T-helper 2 cell treated with Interferon-gamma antibody and Interleukin-4, amounts not matched to agents 5 μg/mL and 100 μg/mL, for 36 hours (primary cell): Measurements from ENCODE around the gene MRPL4.

Experiments used
- DNase-seq: peaks from one replicate; pipeline ENCODE4 v3.0.0; 2021; ENCODE audit warnings: low spot score
- H3K27ac Mint-ChIP-seq: one replicate; pipeline ENCODE4 v1.8.0; 2021; ENCODE audit warnings: mild to moderate bottlenecking, mixed read lengths
- H3K27me3 Mint-ChIP-seq: one replicate; pipeline ENCODE4 v1.8.0; 2021; ENCODE audit warnings: low read depth, mixed read lengths
- H3K36me3 Mint-ChIP-seq: one replicate; pipeline ENCODE4 v1.8.0; 2021; ENCODE audit warnings: low read depth, mixed read lengths
- H3K4me1 Mint-ChIP-seq: one replicate; pipeline ENCODE4 v1.8.0; 2021; ENCODE audit warnings: low read depth, mixed read lengths
- H3K4me3 Mint-ChIP-seq: one replicate; pipeline ENCODE4 v1.8.0; 2022; ENCODE audit warnings: mild to moderate bottlenecking, moderate library complexity, mixed read lengths
- H3K9me3 Mint-ChIP-seq: one replicate; pipeline ENCODE4 v1.8.0; 2021; ENCODE audit warnings: mixed read lengths

MRPL4 gene

DNA sequence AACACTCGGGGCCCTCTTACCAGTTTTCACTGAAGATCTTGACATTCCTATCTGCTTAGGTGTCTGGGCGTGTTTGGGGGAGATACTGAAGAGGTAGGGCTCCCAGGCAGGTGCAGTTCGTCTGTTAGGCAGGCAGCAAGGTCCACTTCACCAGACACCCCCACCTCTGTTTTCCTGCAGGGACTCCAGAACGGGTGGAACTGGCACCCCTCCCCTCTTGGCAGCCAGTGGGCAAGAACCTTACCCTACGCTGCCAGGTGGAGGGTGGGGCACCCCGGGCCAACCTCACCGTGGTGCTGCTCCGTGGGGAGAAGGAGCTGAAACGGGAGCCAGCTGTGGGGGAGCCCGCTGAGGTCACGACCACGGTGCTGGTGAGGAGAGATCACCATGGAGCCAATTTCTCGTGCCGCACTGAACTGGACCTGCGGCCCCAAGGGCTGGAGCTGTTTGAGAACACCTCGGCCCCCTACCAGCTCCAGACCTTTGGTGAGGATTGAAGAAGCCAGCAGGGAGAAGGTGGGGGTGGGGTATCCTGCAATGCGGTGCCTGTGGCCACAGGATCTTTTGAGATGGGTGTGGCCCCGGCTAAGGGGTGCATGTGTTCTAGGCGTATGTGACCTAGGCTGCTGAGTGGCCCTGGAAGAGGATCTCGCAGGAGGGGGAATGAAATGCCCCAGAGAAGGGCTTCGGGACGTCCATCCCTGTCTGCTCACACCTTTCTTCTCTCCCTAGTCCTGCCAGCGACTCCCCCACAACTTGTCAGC is 31.5 kb downstream of the MRPL4 start:
- Mint-ChIP-seq H3K27ac (no peak overlapping the region), H3K4me3 (no peak overlapping the region), H3K4me1 (peaks cover 33% of the 10 kb centered on the region), H3K27me3 (peaks cover 3% of the 10 kb centered on the region), H3K36me3 (peaks cover 35% of the 10 kb centered on the region), H3K9me3 (no peaks in the 10 kb centered on the region)
- DNase-seq: no peak

DNA sequence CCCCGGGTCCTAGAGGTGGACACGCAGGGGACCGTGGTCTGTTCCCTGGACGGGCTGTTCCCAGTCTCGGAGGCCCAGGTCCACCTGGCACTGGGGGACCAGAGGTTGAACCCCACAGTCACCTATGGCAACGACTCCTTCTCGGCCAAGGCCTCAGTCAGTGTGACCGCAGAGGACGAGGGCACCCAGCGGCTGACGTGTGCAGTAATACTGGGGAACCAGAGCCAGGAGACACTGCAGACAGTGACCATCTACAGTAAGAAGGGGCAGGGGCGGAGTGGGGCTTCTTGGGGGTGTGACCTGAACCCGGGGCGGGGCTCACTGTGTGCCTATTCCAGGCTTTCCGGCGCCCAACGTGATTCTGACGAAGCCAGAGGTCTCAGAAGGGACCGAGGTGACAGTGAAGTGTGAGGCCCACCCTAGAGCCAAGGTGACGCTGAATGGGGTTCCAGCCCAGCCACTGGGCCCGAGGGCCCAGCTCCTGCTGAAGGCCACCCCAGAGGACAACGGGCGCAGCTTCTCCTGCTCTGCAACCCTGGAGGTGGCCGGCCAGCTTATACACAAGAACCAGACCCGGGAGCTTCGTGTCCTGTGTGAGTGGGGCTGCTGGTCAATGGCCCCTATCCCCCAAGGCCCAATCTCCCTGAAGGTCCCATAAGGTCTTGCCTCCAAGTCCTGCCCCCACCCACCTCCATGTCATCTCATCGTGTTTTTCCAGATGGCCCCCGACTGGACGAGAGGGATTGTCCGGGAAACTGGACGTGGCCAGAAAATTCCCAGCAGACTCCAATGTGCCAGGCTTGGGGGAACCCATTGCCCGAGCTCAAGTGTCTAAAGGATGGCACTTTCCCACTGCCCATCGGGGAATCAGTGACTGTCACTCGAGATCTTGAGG is 32.3 kb downstream of the MRPL4 start:
- Mint-ChIP-seq H3K4me3 (no peak overlapping the region), H3K27me3 (peaks cover 10% of the 10 kb centered on the region), H3K4me1 (peaks cover 38% of the 10 kb centered on the region), H3K27ac (no peak overlapping the region), H3K36me3 (peaks cover 31% of the 10 kb centered on the region), H3K9me3 (no peaks in the 10 kb centered on the region)
- no peak for DNase-seq

DNA sequence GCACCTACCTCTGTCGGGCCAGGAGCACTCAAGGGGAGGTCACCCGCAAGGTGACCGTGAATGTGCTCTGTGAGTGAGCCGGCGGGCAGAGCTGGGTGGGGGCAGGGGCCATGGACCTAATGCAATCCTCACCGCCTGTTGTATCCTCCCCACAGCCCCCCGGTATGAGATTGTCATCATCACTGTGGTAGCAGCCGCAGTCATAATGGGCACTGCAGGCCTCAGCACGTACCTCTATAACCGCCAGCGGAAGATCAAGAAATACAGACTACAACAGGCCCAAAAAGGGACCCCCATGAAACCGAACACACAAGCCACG is 32.9 kb downstream of the MRPL4 start:
- H3K4me3 Mint-ChIP-seq: no peak overlapping the region
- no peak for DNase-seq
- H3K27ac Mint-ChIP-seq: peak overlapping the region; percentile 27
- H3K27me3 Mint-ChIP-seq: peaks cover 11% of the 10 kb centered on the region
- H3K4me1 Mint-ChIP-seq: peaks cover 35% of the 10 kb centered on the region
- H3K36me3 Mint-ChIP-seq: peaks cover 28% of the 10 kb centered on the region
- H3K9me3 Mint-ChIP-seq: no peaks in the 10 kb centered on the region

DNA sequence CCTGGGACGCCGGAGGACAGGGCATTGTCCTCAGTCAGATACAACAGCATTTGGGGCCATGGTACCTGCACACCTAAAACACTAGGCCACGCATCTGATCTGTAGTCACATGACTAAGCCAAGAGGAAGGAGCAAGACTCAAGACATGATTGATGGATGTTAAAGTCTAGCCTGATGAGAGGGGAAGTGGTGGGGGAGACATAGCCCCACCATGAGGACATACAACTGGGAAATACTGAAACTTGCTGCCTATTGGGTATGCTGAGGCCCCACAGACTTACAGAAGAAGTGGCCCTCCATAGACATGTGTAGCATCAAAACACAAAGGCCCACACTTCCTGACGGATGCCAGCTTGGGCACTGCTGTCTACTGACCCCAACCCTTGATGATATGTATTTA is 33.4 kb downstream of the MRPL4 start:
- no peak overlapping the region for H3K4me3 Mint-ChIP-seq
- H3K4me1 Mint-ChIP-seq: peaks cover 37% of the 10 kb centered on the region
- peak overlapping the region; percentile 27 for H3K27ac Mint-ChIP-seq

DNA sequence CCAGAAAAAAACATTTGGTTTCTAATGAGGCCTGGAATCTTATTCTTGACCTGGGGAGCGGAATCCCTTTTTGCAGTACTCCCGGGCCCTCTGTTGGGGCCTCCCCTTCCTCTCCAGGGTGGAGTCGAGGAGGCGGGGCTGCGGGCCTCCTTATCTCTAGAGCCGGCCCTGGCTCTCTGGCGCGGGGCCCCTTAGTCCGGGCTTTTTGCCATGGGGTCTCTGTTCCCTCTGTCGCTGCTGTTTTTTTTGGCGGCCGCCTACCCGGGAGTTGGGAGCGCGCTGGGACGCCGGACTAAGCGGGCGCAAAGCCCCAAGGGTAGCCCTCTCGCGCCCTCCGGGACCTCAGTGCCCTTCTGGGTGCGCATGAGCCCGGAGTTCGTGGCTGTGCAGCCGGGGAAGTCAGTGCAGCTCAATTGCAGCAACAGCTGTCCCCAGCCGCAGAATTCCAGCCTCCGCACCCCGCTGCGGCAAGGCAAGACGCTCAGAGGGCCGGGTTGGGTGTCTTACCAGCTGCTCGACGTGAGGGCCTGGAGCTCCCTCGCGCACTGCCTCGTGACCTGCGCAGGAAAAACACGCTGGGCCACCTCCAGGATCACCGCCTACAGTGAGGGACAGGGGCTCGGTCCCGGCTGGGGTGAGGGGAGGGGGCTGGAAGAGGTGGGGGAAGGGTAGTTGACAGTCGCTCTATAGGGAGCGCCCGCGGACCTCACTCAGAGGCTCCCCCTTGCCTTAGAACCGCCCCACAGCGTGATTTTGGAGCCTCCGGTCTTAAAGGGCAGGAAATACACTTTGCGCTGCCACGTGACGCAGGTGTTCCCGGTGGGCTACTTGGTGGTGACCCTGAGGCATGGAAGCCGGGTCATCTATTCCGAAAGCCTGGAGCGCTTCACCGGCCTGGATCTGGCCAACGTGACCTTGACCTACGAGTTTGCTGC is 35.1 kb downstream of the MRPL4 start, which contains the start of gene ICAM4:
TSS of gene ICAM4 (plus strand) at position 153 of the 935 bp plus-strand sequence. CDS start at position 211, 58 bp downstream.
- Mint-ChIP-seq H3K27me3 (peaks cover 31% of the 10 kb centered on the region), H3K4me3 (peak within 1 kb of the TSS; percentile 71), H3K36me3 (peaks cover 22% of the 10 kb centered on the region), H3K4me1 (peaks cover 48% of the 10 kb centered on the region), H3K9me3 (no peaks in the 10 kb centered on the region), H3K27ac (peak within 1 kb of the TSS; percentile 68)
- DNase-seq: peak; percentile 52

More for the DNA sequence above, 33.4 kb downstream of the MRPL4 start:
- DNase-seq: no peak
- Mint-ChIP-seq H3K9me3 (no peaks in the 10 kb centered on the region), H3K36me3 (peaks cover 26% of the 10 kb centered on the region), H3K27me3 (peaks cover 16% of the 10 kb centered on the region)

DNA sequence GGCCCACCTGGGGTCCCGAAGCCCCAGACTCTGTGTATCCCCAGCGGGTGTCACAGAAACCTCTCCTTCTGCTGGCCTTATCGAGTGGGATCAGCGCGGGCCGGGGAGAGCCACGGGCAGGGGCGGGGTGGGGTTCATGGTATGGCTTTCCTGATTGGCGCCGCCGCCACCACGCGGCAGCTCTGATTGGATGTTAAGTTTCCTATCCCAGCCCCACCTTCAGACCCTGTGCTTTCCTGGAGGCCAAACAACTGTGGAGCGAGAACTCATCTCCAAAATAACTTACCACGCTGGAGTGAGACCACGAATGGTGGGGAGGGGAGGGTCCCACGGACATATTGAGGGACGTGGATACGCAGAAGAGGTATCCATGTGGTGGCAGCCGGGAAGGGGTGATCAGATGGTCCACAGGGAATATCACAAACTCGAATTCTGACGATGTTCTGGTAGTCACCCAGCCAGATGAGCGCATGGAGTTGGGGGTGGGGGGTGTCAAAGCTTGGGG is 36.7 kb downstream of the MRPL4 start:
- H3K27ac Mint-ChIP-seq: peak overlapping the region; percentile 69
- H3K27me3 Mint-ChIP-seq: peaks cover 48% of the 10 kb centered on the region

DNA sequence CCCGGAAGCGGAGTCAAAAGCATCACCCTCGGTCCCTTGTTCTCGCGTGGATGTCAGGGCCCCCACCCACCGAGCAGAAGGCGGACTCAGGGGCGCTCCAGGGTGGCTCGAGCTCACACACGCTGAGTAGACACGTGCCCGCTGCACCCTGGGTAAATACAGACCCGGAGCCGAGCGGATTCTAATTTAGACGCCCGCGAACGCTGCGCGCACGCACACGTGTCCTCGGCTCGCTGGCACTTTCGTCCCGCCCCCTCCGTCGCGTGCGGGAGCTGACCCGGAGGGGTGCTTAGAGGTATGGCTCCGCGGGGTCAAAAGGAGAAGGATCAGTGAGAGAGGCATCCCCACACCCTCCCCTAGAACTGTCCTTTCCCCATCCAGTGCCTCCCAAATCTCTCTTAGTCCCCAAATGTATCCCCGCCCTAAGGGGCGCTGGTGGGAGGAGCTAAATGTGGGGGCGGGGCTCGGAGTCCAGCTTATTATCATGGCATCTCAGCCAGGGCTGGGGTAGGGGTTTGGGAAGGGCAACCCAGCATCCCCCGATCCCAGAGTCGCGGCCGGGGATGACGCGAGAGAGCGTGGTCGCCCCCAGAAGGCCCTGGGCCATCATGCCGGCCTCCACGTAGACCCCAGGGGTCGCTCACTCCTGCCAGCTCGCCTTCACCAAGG is 37.3 kb downstream of the MRPL4 start:
- H3K36me3 Mint-ChIP-seq: peaks cover 15% of the 10 kb centered on the region
- peak overlapping the region; percentile 87 for H3K4me3 Mint-ChIP-seq
- DNase-seq: peak; percentile 64
- H3K27ac Mint-ChIP-seq: peak overlapping the region; percentile 69
- H3K9me3 Mint-ChIP-seq: no peaks in the 10 kb centered on the region
- H3K27me3 Mint-ChIP-seq: peaks cover 52% of the 10 kb centered on the region
- H3K4me1 Mint-ChIP-seq: peaks cover 58% of the 10 kb centered on the region

More for the DNA sequence above, 36.7 kb downstream of the MRPL4 start:
- Mint-ChIP-seq H3K9me3 (no peaks in the 10 kb centered on the region), H3K4me1 (peaks cover 58% of the 10 kb centered on the region), H3K36me3 (peaks cover 17% of the 10 kb centered on the region), H3K4me3 (peak overlapping the region; percentile 87)
- DNase-seq: peak; percentile 49

DNA sequence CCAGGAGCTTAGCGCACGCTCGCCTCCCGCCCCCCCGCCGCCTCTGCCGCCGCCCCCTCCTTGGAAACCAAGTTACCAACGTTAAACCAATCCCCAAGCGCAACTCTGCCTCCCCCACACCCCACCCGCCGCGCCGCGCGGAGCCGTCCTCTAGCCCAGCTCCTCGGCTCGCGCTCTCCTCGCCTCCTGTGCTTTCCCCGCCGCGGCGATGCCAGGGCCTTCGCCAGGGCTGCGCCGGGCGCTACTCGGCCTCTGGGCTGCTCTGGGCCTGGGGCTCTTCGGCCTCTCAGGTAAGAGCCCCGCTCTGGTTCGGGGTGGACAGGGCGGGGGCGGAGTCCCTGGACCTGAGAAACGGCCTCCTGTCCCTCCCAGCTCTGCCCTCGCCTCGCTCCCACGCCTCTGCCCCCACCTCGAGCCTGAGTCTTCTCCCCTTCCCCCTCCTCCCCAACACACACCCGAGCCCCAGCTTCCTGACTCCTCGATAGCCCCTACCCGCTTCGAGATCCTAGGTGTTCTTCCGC is 37.9 kb downstream of the MRPL4 start, which contains the start of gene ICAM5:
TSS of gene ICAM5 (plus strand) at position 117 of the 521 bp plus-strand sequence. CDS start at position 209, 92 bp downstream.
- Mint-ChIP-seq H3K27ac (peak within 1 kb of the TSS; percentile 77), H3K4me3 (peak within 1 kb of the TSS; percentile 87), H3K36me3 (peaks cover 11% of the 10 kb centered on the region), H3K4me1 (peaks cover 61% of the 10 kb centered on the region), H3K27me3 (peaks cover 58% of the 10 kb centered on the region), H3K9me3 (no peaks in the 10 kb centered on the region)
- DNase-seq: peak; percentile 35

DNA sequence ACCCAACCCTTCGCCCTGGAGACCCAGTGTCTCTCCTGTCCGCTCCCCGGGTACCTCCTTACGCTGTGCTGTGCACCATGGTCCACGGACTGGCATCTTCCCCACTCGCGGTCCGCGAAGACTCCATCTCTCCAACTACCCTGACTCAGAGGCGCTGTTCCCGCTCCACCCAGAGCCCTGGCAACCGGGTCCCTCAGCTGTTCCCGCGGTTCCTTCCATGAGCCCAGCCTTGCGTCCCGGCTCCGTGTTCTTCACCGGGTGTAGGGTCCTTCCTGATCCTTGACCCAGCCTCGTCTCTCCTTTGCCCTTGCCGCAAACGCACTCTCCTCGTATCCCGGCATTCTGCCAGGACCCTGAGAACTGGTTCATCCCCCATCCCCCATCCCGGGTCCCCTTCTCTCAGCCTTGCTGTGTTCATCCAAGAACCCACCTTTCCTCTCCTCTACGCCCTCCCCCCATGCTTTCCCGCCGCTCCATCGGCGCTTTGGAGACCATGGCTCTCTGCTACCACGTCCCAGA is 38.4 kb downstream of the MRPL4 start:
- Mint-ChIP-seq H3K4me3 (peak overlapping the region; percentile 87), H3K9me3 (no peaks in the 10 kb centered on the region), H3K36me3 (peaks cover 6% of the 10 kb centered on the region), H3K4me1 (peaks cover 58% of the 10 kb centered on the region), H3K27me3 (peaks cover 61% of the 10 kb centered on the region), H3K27ac (peak overlapping the region; percentile 77)
- no peak for DNase-seq

DNA sequence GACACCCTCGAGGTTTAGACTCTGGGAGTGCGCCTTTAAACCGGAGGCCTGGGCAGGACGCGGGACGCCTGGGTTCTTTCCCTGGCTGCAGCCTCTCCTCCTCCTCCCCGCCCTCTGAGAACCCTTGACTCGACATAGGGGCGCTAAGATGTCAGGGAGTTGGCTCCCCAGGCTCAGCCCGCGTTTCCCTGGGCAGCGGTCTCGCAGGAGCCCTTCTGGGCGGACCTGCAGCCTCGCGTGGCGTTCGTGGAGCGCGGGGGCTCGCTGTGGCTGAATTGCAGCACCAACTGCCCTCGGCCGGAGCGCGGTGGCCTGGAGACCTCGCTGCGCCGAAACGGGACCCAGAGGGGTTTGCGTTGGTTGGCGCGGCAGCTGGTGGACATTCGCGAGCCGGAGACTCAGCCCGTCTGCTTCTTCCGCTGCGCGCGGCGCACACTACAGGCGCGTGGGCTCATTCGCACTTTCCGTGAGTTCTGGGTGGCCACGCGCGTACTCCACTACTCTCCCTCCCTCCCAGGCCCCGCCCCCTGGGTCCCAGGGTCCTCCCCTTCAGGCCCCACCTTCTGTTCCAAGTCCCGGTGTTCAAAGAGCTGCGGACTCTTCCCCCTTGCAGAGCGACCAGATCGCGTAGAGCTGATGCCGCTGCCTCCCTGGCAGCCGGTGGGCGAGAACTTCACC is 39.0 kb downstream of the MRPL4 start:
- peak overlapping the region; percentile 87 for H3K4me3 Mint-ChIP-seq
- H3K36me3 Mint-ChIP-seq: peaks cover 4% of the 10 kb centered on the region
- H3K4me1 Mint-ChIP-seq: peaks cover 60% of the 10 kb centered on the region
- H3K9me3 Mint-ChIP-seq: no peaks in the 10 kb centered on the region
- H3K27ac Mint-ChIP-seq: no peak overlapping the region
- H3K27me3 Mint-ChIP-seq: peaks cover 66% of the 10 kb centered on the region
- peak; percentile 54 for DNase-seq

DNA sequence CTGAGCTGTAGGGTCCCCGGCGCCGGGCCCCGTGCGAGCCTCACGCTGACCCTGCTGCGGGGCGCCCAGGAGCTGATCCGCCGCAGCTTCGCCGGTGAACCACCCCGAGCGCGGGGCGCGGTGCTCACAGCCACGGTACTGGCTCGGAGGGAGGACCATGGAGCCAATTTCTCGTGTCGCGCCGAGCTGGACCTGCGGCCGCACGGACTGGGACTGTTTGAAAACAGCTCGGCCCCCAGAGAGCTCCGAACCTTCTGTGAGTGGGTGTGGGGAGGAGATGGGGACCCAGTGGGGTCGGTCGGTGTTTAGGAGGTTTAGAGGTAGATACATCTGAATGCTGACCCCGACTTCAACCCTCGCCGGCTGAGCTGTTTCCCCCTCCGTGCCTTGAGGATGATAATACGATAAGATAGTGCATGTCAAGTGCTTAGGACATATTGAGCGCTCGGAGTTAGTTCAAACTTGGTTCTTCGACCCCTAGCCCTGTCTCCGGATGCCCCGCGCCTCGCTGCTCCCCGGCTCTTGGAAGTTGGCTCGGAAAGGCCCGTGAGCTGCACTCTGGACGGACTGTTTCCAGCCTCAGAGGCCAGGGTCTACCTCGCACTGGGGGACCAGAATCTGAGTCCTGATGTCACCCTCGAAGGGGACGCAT is 39.7 kb downstream of the MRPL4 start:
- Mint-ChIP-seq H3K27ac (peak overlapping the region; percentile 5), H3K9me3 (no peaks in the 10 kb centered on the region), H3K4me1 (peaks cover 55% of the 10 kb centered on the region), H3K36me3 (no peaks in the 10 kb centered on the region), H3K4me3 (peak overlapping the region; percentile 87), H3K27me3 (peaks cover 67% of the 10 kb centered on the region)
- DNase-seq: peak; percentile 12
